Measurements from ENCODE around the gene AGAP3. TPM values are rescaled to one million over a fixed set of nuclear protein-coding genes. Genes with fewer than 3 reads are reported as not detected.

AGAP3 gene
- total RNA-seq, 1 donor from 2014 or later, result 86.8 TPM

GRCh38 chr7:151071032-151071866, 15.0 kb upstream of the AGAP3 start:
- no peak for DNase-seq (ENCODE audit: low spot score)

- no peak for DNase-seq (ENCODE audit: low spot score)
These were observed 12.3 kb upstream of the AGAP3 start for GRCh38 chr7:151073990-151074389.

- no peak for DNase-seq (ENCODE audit: low spot score)
These were observed 11.2 kb upstream of the AGAP3 start for GRCh38 chr7:151074817-151075661.

GRCh38 chr7:151075662-151075971, 10.7 kb upstream of the AGAP3 start:
- no peak for DNase-seq (ENCODE audit: low spot score)

- DNase-seq (ENCODE audit: low spot score), result no peak
These were observed 10.3 kb upstream of the AGAP3 start for GRCh38 chr7:151075978-151076426.

- no peak for DNase-seq (ENCODE audit: low spot score)
These were observed 9.2 kb upstream of the AGAP3 start for GRCh38 chr7:151076863-151077704.

GRCh38 chr7:151077705-151078232, 8.5 kb upstream of the AGAP3 start:
- DNase-seq (ENCODE audit: low spot score), result no peak

GRCh38 chr7:151078233-151079040, 7.8 kb upstream of the AGAP3 start:
- DNase-seq (ENCODE audit: low spot score), result no peak

- DNase-seq (ENCODE audit: low spot score), result no peak
These were observed 6.9 kb upstream of the AGAP3 start for GRCh38 chr7:151079199-151079910.

- no peak for DNase-seq (ENCODE audit: low spot score)
These were observed 6.2 kb upstream of the AGAP3 start for GRCh38 chr7:151080067-151080521.

GRCh38 chr7:151080522-151081169, 5.6 kb upstream of the AGAP3 start, which contains the start of gene FASTK:
Gene FASTK (minus strand): TSS chr7:151080809. CDS start chr7:151080766, 43 bp downstream.
- DNase-seq (ENCODE audit: low spot score), result peak; percentile 95

- DNase-seq (ENCODE audit: low spot score), result peak; percentile 90
These were observed 4.8 kb upstream of the AGAP3 start for GRCh38 chr7:151081170-151082101.

- peak; percentile 84 for DNase-seq (ENCODE audit: low spot score)
These were observed 3.9 kb upstream of the AGAP3 start for GRCh38 chr7:151082141-151083070.

GRCh38 chr7:151083071-151083823, 3.0 kb upstream of the AGAP3 start, which contains the start of gene TMUB1:
Gene TMUB1 (minus strand): TSS chr7:151083493. CDS start chr7:151082563, 930 bp downstream.
- peak; percentile 96 for DNase-seq (ENCODE audit: low spot score)

GRCh38 chr7:151083824-151084160, 2.5 kb upstream of the AGAP3 start:
- no peak for DNase-seq (ENCODE audit: low spot score)

- no peak for DNase-seq (ENCODE audit: low spot score)
These were observed 965 bp upstream of the AGAP3 start for GRCh38 chr7:151085329-151085690.

All from mesenteric fat pad (tissue), 1 donor.